HepG2 (cell line): ENCODE results near the gene OTP. TPM values are rescaled to one million over a fixed set of nuclear protein-coding genes. Genes with fewer than 3 reads are reported as not detected.

Experiments
- ATAC-seq: fragments of 200-7000 bp; cut with Tn5 transposase; 3 replicates; pipeline ENCODE4 v1.9.1; 2020; ENCODE audit warnings: mild to moderate bottlenecking, moderate library complexity
- BruUV-seq: library from RNA; stranded (reverse); fragments of 400-500 nt; replicated peaks from 2 replicates; lab custom pipeline; 2021; lab: Mats Ljungman, UMichigan
- CTCF ChIA-PET: fragments of 300-600 bp; formaldehyde crosslinking; extraction: SDS; loops from one replicate; lab custom pipeline; 2021; ENCODE audit warnings: low total read pairs, inconsistent platforms, low intra/inter-chr PET ratio; lab: Yijun Ruan, JAX
- POLR2A ChIA-PET: fragments of 350-600 bp; sonication (Branson Sonifier 250); formaldehyde crosslinking; loops from one replicate; lab custom pipeline; 2020; ENCODE audit warnings: antibody characterized with exemption, inconsistent platforms; lab: Yijun Ruan, JAX
- DNase-seq: peaks from one replicate; pipeline ENCODE4 v3.0.0-alpha.2; 2015; ENCODE audit warnings: low spot score
- FAIRE-seq: peaks from 3 replicates; lab custom pipeline; 2011; peaks lifted over from hg19 to GRCh38; lab: Jason Lieb, UNC
- H2AFZ ChIP-seq: one replicate; pipeline ENCODE4 v1.6.1; 2011; ENCODE audit warnings: low read length, inconsistent platforms
- H3K27ac ChIP-seq: fragments of 300-600 bp; 3 replicates; pipeline ENCODE4 v1.8.0; 2011; ENCODE audit warnings: mixed run types, mild to moderate bottlenecking, mixed read lengths, low read length, inconsistent platforms; ENCODE audit not compliant: insufficient read depth; ENCODE audit errors: extremely low read length
- H3K27me3 ChIP-seq, 2 experiments: fragments of 200-600 bp in 1 of 2; 2 replicates in 1 of 2; 3 replicates in 1 of 2; pipeline versions ENCODE4 v1.6.0 to v1.8.0; 2011; ENCODE audit warnings: low read length in 2 of 2, mild to moderate bottlenecking in 2 of 2, moderate library complexity in 2 of 2, inconsistent platforms in 1 of 2; ENCODE audit not compliant: insufficient read depth in 2 of 2, control insufficient read depth in 1 of 2
- H3K36me3 ChIP-seq, 2 experiments: fragments of 200-600 bp in 1 of 2; replicated peaks in 1 of 2; 2 replicates in 1 of 2; 3 replicates in 1 of 2; pipeline versions ENCODE4 v1.5.1 to v1.8.0; 2011; ENCODE audit warnings: low read length in 2 of 2, inconsistent platforms in 1 of 2; ENCODE audit not compliant: insufficient read depth in 2 of 2, control insufficient read depth in 1 of 2
- H3K4me1 ChIP-seq: 2 replicates; pipeline ENCODE4 v1.5.1; 2012; ENCODE audit warnings: low read length, inconsistent platforms; ENCODE audit not compliant: insufficient read depth
- H3K4me2 ChIP-seq: 2 replicates; pipeline ENCODE4 v1.6.0; 2011; ENCODE audit warnings: low read depth, low read length, inconsistent platforms
- H3K4me3 ChIP-seq, 3 experiments: fragments of 200-600 bp in 1 of 3; sonication (generic), shearing (Covaris generic) in 1 of 3; replicated peaks in 1 of 3; 2 replicates each; pipeline ENCODE4 v1.5.1; 2011 to 2016; ENCODE audit warnings: low read length in 3 of 3, inconsistent platforms in 2 of 3, low read depth in 2 of 3, mild to moderate bottlenecking in 2 of 3, control low read depth in 1 of 3, mixed read lengths in 1 of 3; ENCODE audit not compliant: insufficient read depth in 1 of 3
- H3K79me2 ChIP-seq: one replicate; pipeline ENCODE4 v1.6.1; 2011; ENCODE audit warnings: low read length, inconsistent platforms; ENCODE audit not compliant: insufficient read depth
- H3K9ac ChIP-seq: 2 replicates; pipeline ENCODE4 v1.6.0; 2011; ENCODE audit warnings: mild to moderate bottlenecking, low read depth, low read length, inconsistent platforms; ENCODE audit not compliant: insufficient read depth
- H3K9me3 ChIP-seq: 2 replicates; pipeline ENCODE4 v1.5.1; 2012; ENCODE audit warnings: mild to moderate bottlenecking, low read length
- H4K20me1 ChIP-seq: 2 replicates; pipeline ENCODE4 v1.6.0; 2011; ENCODE audit warnings: inconsistent platforms, mild to moderate bottlenecking, low read length, moderate library complexity; ENCODE audit not compliant: insufficient read depth
- CREB3 ChIP-seq: sonication (generic); formaldehyde crosslinking; IDR thresholded peaks from 2 replicates; pipeline ENCODE4 v1.5.0; 2020; ENCODE audit warnings: missing genetic modification reagents
- CREBL2 ChIP-seq: sonication (generic); formaldehyde crosslinking; IDR thresholded peaks from 2 replicates; pipeline ENCODE4 v1.8.1; 2023; ENCODE audit warnings: missing genetic modification reagents, mild to moderate bottlenecking, borderline replicate concordance
- GPN1 ChIP-seq: sonication (generic); formaldehyde crosslinking; IDR thresholded peaks from 2 replicates; pipeline ENCODE4 v1.5.1; 2020; ENCODE audit warnings: missing genetic modification reagents, borderline replicate concordance
- IRF2 ChIP-seq: IDR thresholded peaks from 2 replicates; pipeline ENCODE4 v1.6.1; 2018; ENCODE audit warnings: missing genetic modification reagents, missing compliant biosample characterization
- ISL2 ChIP-seq: sonication (generic); formaldehyde crosslinking; IDR thresholded peaks from 2 replicates; pipeline ENCODE4 v1.5.0; 2020; ENCODE audit warnings: missing genetic modification reagents
- SOX5 ChIP-seq: IDR thresholded peaks from 2 replicates; pipeline ENCODE4 v1.6.1; 2016; ENCODE audit warnings: borderline replicate concordance
- ZBTB49 ChIP-seq: sonication (generic); formaldehyde crosslinking; IDR thresholded peaks from 2 replicates; pipeline ENCODE4 v1.4.0; 2020; ENCODE audit warnings: missing genetic modification reagents, borderline replicate concordance
- ZFAT ChIP-seq: sonication (generic); formaldehyde crosslinking; conservative IDR thresholded peaks from 2 replicates; pipeline ENCODE4 v1.8.1; 2023; ENCODE audit warnings: missing genetic modification reagents, inconsistent platforms
- ZNF749 ChIP-seq: sonication (generic); formaldehyde crosslinking; IDR thresholded peaks from 2 replicates; pipeline ENCODE4 v1.8.0; 2022; ENCODE audit warnings: mild to moderate bottlenecking, missing genetic modification reagents, moderate library complexity, borderline replicate concordance
- WGBS: methylation state at CpG from one replicate; pipeline ENCODE4 v1.1.6; 2017; ENCODE audit warnings: low lambda C conversion rate; 5-methylcytosine and 5-hydroxymethylcytosine counted together
- in situ Hi-C: cut with HindIII; loops from 2 replicates; pipeline ENCODE4 v1.10.0; 2017; ENCODE audit warnings: low pct_unique_long_range_greater_than_20kb; ENCODE audit not compliant: extremely low pct_ligation_motif_present
- intact Hi-C: fragments of 100-400 bp; cut with micrococcal nuclease; formaldehyde crosslinking; loops from one replicate; pipeline ENCODE4 v1.10.0; 2022; ENCODE audit not compliant: unreplicated experiment
- polyA plus RNA-seq, 8 experiments: library from polyadenylated mRNA; depleted of rRNA in 3 of 8; stranded (reverse) in 7 of 8; unstranded in 1 of 8; fragments of >200 nt; fragmentation: Illumina TruSeq in 4 of 8; extraction: Trizol in 4 of 8; gene quantifications; 2 replicates each; pipeline versions ENCODE4 v1.2.1 to v1.2.3, GENCODE V29; 2011 to 2016; ENCODE audit warnings: low read depth in 4 of 8, missing spikeins in 1 of 8, mixed read lengths in 1 of 8; ENCODE audit not compliant: insufficient read depth in 1 of 8
- total RNA-seq, 5 experiments: library from RNA; depleted of rRNA; stranded (reverse); fragments of >200 nt; fragmentation: Illumina TruSeq; extraction: Trizol; gene quantifications; 2 replicates each; pipeline ENCODE4 v1.2.3, GENCODE V29; 2016; ENCODE audit warnings: low read depth in 1 of 5
- TF ChIP-seq, protein P1 (sequence below): sonication (generic); formaldehyde crosslinking; IDR thresholded peaks from 2 replicates; pipeline ENCODE4 v1.4.0; 2020; ENCODE audit warnings: missing genetic modification reagents, borderline replicate concordance

Gene OTP
- total and polyA plus RNA-seq, 2 of the 13 experiments (the other 11 are each of a cell fraction or from before 2014, with no cell fraction given), result not detected

DNA sequence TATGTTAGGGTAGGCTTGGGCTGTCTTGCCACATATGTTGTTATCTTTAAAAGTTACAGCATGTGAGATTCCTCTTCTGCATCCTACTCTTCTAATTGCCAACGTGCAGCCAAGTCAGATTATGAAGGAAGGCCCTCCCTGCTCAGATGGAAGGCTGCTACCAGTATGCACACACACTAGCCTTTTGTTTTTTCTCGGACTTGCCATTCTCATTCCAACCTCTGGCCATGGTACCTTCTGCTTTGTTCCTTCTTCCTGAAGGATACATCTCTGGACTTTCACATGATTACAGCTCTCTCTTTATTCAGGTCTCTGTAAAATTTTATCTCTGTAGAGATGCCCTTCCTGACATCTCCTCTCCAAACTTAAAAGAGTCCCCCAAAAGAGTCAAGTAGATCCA lies 12.8 kb upstream of the OTP start:
- H3K79me2 ChIP-seq, result no peaks in the 10 kb centered on the region
- no peaks in the 10 kb centered on the region for H4K20me1 ChIP-seq
- H3K27me3 ChIP-seq, result peaks cover 2 to 3% of the 10 kb centered on the region in 2 experiments; a peak in 2 of 5 replicates
- no peak overlapping the region for H3K9ac ChIP-seq
- no peak overlapping the region for H3K4me3 ChIP-seq
- H3K36me3 ChIP-seq, result no peaks in the 10 kb centered on the region
- 0% methylated on average over 2 of the region's 2 CpGs for WGBS
- H3K27ac ChIP-seq, result no peak overlapping the region
- DNase-seq, result no peak
- TF ChIP-seq SOX5 (CRISPR knock-in tag), result no peak
- TF ChIP-seq CREBL2 (CRISPR knock-in tag), result no peak
- no peak for TF ChIP-seq ZNF749 (CRISPR knock-in tag)
- no peak for TF ChIP-seq ZFAT (CRISPR knock-in tag)
- no peak for TF ChIP-seq ZBTB49
- TF ChIP-seq, all 625 proteins: peak for 0
- no peak for ATAC-seq
- intact Hi-C loops, result no loop called here
- no peaks in the 10 kb centered on the region for H3K4me1 ChIP-seq
- CTCF ChIA-PET, result no interaction called here
- in situ Hi-C loops, result no loop called here
- BruUV-seq, result no TSS peak
- H2AFZ ChIP-seq, result no peak overlapping the region
- H3K4me2 ChIP-seq, result no peak overlapping the region
- POLR2A ChIA-PET, result no interaction called here
- no peaks in the 10 kb centered on the region for H3K9me3 ChIP-seq
- no peak for FAIRE-seq

- Histone ChIP-seq H3K79me2 (no peaks in the 10 kb centered on the region), H3K4me1 (no peaks in the 10 kb centered on the region), H3K4me3 (no peak overlapping the region), H3K27me3 (peaks cover 4 to 9% of the 10 kb centered on the region in 2 experiments; a peak in 2 of 5 replicates), H3K9me3 (no peaks in the 10 kb centered on the region), H4K20me1 (no peaks in the 10 kb centered on the region), H3K4me2 (no peak overlapping the region), H3K27ac (no peak overlapping the region), H2AFZ (no peak overlapping the region), H3K9ac (no peak overlapping the region), H3K36me3 (no peaks in the 10 kb centered on the region)
- no peak for DNase-seq
- no peak for ATAC-seq
- 0% methylated on average over 1 of the region's 1 CpG for WGBS
- ChIA-PET POLR2A (no interaction called here), CTCF (no interaction called here)
- intact Hi-C loops (no loop called here), in situ Hi-C loops (no loop called here)
- no peak for FAIRE-seq
- BruUV-seq, result no TSS peak
- no peak for TF ChIP-seq CREB3 (CRISPR knock-in tag)
- TF ChIP-seq ISL2, result no peak
- TF ChIP-seq, protein P1, sequence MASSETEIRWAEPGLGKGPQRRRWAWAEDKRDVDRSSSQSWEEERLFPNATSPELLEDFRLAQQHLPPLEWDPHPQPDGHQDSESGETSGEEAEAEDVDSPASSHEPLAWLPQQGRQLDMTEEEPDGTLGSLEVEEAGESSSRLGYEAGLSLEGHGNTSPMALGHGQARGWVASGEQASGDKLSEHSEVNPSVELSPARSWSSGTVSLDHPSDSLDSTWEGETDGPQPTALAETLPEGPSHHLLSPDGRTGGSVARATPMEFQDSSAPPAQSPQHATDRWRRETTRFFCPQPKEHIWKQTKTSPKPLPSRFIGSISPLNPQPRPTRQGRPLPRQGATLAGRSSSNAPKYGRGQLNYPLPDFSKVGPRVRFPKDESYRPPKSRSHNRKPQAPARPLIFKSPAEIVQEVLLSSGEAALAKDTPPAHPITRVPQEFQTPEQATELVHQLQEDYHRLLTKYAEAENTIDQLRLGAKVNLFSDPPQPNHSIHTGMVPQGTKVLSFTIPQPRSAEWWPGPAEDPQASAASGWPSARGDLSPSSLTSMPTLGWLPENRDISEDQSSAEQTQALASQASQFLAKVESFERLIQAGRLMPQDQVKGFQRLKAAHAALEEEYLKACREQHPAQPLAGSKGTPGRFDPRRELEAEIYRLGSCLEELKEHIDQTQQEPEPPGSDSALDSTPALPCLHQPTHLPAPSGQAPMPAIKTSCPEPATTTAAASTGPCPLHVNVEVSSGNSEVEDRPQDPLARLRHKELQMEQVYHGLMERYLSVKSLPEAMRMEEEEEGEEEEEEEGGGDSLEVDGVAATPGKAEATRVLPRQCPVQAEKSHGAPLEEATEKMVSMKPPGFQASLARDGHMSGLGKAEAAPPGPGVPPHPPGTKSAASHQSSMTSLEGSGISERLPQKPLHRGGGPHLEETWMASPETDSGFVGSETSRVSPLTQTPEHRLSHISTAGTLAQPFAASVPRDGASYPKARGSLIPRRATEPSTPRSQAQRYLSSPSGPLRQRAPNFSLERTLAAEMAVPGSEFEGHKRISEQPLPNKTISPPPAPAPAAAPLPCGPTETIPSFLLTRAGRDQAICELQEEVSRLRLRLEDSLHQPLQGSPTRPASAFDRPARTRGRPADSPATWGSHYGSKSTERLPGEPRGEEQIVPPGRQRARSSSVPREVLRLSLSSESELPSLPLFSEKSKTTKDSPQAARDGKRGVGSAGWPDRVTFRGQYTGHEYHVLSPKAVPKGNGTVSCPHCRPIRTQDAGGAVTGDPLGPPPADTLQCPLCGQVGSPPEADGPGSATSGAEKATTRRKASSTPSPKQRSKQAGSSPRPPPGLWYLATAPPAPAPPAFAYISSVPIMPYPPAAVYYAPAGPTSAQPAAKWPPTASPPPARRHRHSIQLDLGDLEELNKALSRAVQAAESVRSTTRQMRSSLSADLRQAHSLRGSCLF (CRISPR knock-in tag), result no peak
- TF ChIP-seq GPN1, result no peak
- no peak for TF ChIP-seq IRF2 (CRISPR knock-in tag)
These were observed 12.2 kb upstream of the OTP start for GRCh38 chr5:77650686-77651085.
